ENCODE data around the gene RNF182.
"Not testable (repeated sequence)": the region's sequence is repeated elsewhere in the genome, so short reads cannot be mapped to it uniquely, and the experiment has no call there.

RNF182 gene

GRCh38 chr6:13917141-13917540, 7.6 kb upstream of the RNF182 start:
- DNase-seq (ENCODE audit: low read depth), result no peak

- no peak for DNase-seq (ENCODE audit: low read depth)
Observed at GRCh38 chr6:13918686-13919250, 6.0 kb upstream of the RNF182 start.

- no peak for DNase-seq (ENCODE audit: low read depth)
Observed at GRCh38 chr6:13919861-13920260, 4.9 kb upstream of the RNF182 start.

DNA sequence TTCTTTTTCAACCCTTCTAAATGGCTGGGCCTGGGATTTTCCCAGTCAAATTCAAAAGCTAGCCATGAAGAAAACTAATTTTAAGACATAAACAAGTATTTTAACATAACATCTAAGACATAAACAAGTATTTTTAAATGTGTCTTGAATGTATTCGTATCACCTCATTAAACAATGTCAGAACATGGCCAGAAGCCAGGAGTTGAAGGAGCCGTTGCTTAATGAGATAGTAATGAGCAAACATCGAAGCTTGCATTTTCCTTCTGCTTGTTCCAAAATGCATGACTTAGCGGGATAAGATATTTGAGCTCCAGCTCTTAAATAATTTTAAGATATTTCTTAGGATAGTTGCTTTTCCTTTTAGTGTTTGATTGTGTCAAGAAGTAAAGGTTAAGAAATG, 4.2 kb upstream of the RNF182 start:
- DNase-seq (ENCODE audit: low read depth), result no peak

DNA sequence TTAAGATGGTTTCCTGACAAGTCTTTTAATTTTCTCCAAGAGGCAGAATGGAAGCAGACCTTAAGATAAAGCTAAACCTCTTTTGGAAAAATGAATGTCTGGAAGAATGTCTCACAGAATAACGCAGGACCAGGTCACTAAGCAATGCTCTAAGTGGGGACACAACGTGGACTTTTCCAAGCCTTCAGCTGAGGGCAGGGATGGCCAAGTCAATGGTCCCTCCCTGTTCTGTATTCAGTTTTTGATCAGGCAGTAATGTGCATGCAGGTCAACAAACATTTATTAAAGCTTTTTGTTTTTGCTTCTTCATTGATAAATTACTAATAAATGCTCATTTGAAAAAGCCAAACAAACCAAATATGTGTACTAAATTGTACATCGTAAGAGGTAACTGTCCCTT, 2.0 kb upstream of the RNF182 start:
- no peak for DNase-seq (ENCODE audit: low read depth)

DNA sequence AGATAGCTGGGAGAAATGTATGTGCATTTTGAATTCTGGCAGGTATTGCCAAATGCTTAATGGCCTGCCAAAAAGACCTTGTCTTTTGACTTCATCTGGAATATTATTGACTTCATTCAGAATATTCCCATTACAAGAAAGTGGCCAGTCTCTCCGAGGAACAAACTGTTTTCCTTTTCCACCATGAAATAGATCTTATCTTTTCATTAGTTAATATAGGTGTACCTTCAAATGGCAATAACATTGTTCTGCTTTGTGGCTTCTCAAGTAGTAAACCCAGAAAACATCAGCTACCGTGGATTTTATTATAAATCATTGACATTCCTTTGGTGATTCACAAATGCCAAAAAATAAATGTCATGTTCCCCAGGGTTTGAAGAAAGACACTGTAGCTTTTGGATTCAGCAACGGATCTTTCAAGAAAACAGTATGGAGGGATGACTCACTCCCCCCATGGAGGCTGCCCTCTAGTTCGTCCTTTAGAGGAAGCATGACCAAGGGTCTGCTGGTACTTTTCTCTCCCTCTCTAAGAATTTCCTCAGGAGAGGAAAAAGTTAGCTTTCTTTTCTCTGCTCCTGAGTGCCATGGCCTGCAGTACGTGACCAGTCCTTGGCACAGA, 1.1 kb upstream of the RNF182 start:
- peak; percentile 83 for DNase-seq (ENCODE audit: low read depth)

GRCh38 chr6:13924146-13924948, 405 bp upstream of the RNF182 start:
- DNase-seq (ENCODE audit: low read depth), result peak; percentile 48

DNA sequence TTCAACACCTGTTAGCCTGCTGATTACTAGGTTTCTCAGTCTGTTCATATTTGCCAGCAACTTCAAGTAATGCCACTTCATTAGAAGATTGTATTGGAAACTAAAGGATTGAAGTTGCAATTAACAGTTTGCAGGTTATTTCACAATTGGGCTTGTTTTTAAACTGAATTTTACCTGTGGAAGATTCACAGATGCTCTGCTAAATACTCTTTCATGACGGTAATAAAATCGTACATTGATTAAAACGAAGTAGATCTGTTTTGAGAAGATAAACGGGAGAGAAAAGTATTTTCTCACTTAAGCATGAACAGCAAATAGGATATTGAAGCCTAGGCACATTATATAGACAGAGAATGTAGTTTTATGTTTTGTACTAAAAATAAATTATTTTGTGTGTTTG, 1.6 kb downstream of the RNF182 start:
- DNase-seq (ENCODE audit: low read depth), result no peak

DNA sequence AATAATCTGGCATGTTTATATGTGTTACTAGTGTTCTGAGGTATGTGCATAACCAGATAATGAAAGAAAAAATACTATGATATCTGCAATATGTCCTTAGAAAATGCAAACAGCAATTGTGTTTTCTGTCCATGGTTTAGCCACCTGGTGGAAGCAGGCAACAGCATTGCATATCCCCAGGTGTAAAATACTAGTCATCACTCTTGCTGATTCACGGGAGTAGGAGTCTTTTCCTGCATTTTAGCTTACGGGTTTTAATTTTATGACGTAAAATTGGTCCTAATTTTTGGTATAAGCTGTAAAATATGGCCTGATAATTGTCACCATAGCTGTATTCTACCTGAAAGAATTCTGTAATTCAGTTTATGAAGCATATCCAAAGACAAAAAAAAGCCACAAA, 2.5 kb downstream of the RNF182 start:
- no peak for DNase-seq (ENCODE audit: low read depth)

DNA sequence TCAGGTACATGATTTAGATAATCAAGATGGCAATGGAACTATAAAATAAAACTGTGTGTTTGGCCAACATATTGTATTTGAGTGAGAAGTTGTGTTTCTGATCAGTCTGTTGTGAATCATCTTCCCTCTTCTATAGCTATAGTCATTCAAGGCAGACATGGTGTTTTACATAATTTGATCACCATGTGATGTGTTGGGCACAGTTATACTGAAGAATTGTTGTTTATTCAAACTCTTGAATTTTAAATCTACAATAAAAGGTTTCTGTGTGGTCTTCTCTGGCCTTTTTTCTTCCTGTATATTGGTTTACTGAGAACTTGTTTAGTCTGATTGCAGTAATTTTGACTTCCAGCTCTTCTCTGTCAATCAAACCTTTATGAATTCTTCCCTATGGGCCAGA, 4.4 kb downstream of the RNF182 start:
- no peak for DNase-seq (ENCODE audit: low read depth)

GRCh38 chr6:13931797-13932402, 7.1 kb downstream of the RNF182 start:
- DNase-seq (ENCODE audit: low read depth), result no peak

DNA sequence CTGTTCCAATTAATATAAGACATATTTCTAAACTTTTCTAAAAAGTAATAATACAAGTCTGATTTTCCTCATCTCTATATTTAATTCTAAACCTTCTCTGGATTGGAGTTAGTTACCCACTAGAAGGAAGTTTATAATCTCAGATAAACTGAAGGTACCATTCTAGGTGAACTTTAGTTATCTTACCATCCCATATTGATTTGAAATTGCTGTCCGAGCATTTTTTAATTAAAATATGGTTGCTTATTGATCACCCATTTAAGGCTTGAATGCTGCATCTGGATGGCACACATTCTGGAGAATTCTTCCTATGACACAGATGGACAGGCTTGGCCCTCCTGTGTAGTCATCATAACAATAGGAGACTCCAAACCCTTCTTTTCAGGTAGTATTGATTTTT, 8.0 kb downstream of the RNF182 start:
- DNase-seq (ENCODE audit: low read depth), result no peak

DNA sequence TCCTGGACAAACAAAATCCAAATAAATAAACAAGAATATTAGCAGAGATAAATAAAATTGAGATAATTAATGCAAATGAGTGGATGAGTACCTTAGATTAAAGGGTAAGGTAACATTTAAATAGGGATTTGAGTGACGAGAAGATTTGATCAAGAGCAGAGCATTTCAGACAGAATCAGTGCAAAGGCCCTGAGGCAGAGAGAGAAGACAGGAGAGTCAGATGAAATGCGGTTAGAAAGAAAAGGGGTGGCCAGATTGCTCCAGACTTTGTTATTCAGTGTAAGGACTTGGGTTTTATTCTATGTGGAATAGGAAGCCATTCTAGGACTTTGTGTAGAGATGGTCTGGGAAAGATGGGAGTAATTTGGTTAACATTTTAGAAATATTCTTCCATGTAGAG, 10.0 kb downstream of the RNF182 start:
- no peak for DNase-seq (ENCODE audit: low read depth)

GRCh38 chr6:13935190-13935880, 10.6 kb downstream of the RNF182 start:
- DNase-seq (ENCODE audit: low read depth), result no peak

- not testable (repeated sequence) for DNase-seq (ENCODE audit: low read depth)
Observed at GRCh38 chr6:13935881-13936261, 11.1 kb downstream of the RNF182 start.

DNA sequence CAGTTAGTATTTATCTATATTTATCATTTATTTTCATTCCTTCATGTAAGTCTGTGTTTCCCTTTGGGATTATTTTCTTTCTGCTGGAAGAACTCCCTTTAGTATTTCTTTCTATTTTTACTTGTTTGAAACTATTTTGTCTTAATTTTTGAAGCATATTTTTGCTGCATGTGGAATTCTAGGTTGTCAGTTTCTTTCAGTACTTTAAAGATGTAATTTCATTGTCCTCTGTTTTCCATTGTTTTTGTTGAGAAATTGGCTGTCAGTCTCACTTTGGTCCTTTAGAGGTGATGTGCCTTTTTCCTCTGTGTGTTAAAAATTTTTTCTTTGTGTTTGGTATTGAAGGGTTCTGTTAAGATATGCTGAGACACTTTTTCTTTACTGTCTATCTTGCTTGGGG, 17.1 kb downstream of the RNF182 start:
- no peak for DNase-seq (ENCODE audit: low read depth)

DNA sequence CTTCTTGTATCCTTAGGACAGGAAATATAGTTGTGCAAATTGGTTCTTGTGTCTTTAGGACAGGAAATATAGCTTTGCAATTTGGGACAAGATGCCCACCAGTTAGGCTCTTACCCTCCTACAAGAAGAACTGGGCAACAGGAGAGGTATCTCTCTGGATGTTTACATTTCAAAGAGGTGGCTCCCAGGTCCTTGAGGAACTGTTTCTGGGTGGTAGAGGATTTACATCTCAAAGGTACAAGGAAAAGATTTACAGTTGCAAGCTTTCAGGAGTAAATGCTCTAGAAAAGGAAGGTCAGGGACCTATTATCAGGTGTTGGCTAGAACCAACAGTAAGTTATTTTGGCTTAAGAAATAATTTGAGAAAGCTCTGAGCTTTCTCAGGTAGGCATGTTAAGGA, 19.2 kb downstream of the RNF182 start:
- no peak for DNase-seq (ENCODE audit: low read depth)

DNA sequence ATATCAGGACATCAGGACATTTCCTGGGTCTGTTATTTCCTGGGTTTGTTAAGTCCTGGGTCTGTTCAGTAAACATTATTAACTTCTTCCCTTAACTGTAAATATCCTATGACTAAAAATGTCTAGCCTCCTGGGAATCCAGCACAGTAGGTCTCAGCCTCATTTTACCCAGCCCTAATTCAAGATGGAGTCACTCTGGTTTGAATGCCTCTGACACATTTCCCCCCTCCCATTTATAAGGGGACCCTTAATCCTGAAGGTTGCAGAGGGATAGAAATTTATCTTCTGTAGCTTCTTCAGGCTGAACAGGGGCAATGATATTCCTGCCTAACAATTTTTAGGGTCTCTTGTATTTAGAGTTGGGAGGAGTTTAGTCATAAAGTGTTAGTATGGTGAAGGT, 21.8 kb downstream of the RNF182 start:
- DNase-seq (ENCODE audit: low read depth), result no peak

DNA sequence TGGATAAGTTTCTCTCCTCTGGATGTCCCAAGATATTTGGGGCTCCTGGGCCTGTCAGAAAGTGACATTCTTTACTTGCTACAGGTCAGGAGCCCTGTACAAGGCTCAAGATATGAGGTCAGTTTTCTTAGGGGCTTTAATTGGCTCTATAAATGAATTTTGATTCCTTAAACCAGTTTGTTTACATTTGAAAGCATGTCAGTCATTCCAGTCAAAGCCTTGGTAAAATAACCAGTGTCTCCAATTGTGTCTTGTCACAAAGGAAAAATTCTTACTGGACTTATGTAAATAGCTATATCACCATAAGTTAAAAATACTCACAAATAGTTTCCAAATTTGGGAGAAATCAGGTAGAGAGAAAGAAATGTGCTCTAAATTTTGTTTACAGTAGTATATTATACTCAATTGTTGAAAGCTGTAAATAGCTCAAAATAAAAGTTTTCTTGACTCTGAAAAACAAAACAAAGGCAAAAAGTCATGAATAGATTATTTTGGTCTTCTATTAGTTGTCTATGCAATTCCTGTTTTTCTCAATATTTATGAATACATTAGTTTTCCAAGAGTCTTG, 22.9 kb downstream of the RNF182 start:
- no peak for DNase-seq (ENCODE audit: low read depth)

DNA sequence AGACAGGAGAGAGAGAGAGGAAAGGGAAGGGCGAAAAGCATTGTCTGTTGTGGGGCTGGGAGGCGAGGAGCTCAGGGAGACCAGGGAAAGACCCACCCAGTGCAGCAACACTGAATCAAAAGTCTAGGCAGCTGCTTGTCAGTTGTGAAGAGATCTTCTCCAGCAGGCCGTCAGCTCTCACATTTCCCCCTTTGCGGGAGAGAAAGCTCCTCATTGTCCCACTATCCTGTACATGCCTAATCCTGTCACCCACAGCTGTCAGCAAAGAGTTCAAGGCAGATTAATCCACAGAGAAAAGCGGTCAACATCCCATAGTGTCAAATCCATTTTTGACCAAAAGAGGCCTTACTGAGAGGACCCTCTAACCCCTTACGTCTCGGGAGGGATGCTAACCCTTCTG, 27.3 kb downstream of the RNF182 start:
- no peak for DNase-seq (ENCODE audit: low read depth)

- no peak for DNase-seq (ENCODE audit: low read depth)
Observed at GRCh38 chr6:13953061-13953705, 28.4 kb downstream of the RNF182 start.

Data from HS-27A (cell line).